ENCODE measurements around the gene BAZ1A. TPM values are rescaled to one million over a fixed set of nuclear protein-coding genes. Genes with fewer than 3 reads are reported as not detected.

BAZ1A gene
- total and polyA plus RNA-seq, 2 donors (not counting 1 experiment from before 2014, with no cell fraction given) = 18.8 to 36.8 TPM

DNA sequence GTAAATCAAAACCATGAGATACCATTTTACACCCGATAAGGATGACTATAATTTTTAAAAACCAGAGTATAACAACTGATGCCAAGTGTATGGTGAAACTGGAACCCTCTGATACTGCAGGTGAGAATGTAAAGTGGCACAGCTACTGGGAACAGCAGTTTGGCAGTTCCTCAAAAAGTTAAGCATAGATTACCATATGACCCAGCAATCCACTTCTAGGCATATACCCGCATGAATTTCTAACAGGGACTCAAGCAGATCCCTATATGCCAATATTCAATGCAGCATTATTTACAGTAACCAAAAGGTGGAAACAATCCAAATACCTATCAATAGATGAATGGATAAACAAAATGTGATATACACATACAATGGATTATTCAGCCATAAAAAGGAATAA is 57.4 kb downstream of the BAZ1A start:
- no peak overlapping the region for H3K4me2 ChIP-seq (replicated peaks; ENCODE audit: low read depth, low read length, poor library complexity, severe bottlenecking)
- no peaks in the 10 kb centered on the region for H3K27me3 Mint-ChIP-seq
- no peak overlapping the region for H3K27ac ChIP-seq (ENCODE audit: low read length in 2 of 2)
- no peak overlapping the region for H3K27ac Mint-ChIP-seq
- TF ChIP-seq, protein P1, sequence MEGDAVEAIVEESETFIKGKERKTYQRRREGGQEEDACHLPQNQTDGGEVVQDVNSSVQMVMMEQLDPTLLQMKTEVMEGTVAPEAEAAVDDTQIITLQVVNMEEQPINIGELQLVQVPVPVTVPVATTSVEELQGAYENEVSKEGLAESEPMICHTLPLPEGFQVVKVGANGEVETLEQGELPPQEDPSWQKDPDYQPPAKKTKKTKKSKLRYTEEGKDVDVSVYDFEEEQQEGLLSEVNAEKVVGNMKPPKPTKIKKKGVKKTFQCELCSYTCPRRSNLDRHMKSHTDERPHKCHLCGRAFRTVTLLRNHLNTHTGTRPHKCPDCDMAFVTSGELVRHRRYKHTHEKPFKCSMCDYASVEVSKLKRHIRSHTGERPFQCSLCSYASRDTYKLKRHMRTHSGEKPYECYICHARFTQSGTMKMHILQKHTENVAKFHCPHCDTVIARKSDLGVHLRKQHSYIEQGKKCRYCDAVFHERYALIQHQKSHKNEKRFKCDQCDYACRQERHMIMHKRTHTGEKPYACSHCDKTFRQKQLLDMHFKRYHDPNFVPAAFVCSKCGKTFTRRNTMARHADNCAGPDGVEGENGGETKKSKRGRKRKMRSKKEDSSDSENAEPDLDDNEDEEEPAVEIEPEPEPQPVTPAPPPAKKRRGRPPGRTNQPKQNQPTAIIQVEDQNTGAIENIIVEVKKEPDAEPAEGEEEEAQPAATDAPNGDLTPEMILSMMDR (IDR thresholded peaks at IDR 0.05) = no peak
- no peak for TF ChIP-seq EZH2 (IDR thresholded peaks at IDR 0.05; ENCODE audit: borderline replicate concordance, insufficient read depth, low read depth, low read length, poor library complexity, severe bottlenecking)
- H3K4me1 ChIP-seq (ENCODE audit: control insufficient read depth in 2 of 2, insufficient read depth in 2 of 2, low read length in 2 of 2) = no peaks in the 10 kb centered on the region
- H4K20me1 ChIP-seq (ENCODE audit: control insufficient read depth, insufficient read depth, low read length, poor library complexity, severe bottlenecking) = peaks cover 6% of the 10 kb centered on the region
- intact Hi-C loops (cut with micrococcal nuclease) = no loop called here
- H3K4me3 ChIP-seq (ENCODE audit: control extremely low read depth in 1 of 5, extremely low read depth in 1 of 5, insufficient read depth in 1 of 5, low read depth in 2 of 5, low read length in 4 of 5) = no peak overlapping the region
- no peaks in the 10 kb centered on the region for H3K9me3 Mint-ChIP-seq (ENCODE audit: insufficient read depth)
- no CpG with 5 or more reads among the region's 2 CpGs for WGBS (ENCODE audit: insufficient coverage)
- no peaks in the 10 kb centered on the region for H3K9me3 ChIP-seq (ENCODE audit: control extremely low read depth in 1 of 3, control insufficient read depth in 2 of 3, insufficient read depth in 1 of 3, low read length in 2 of 3)
- ChIA-PET CTCF (no interaction called here), POLR2A (no interaction called here)
- no peak overlapping the region for H2AFZ ChIP-seq (ENCODE audit: insufficient read depth, low read depth, low read length, poor library complexity, severe bottlenecking)
- H3K27me3 ChIP-seq (replicated peaks in 1 of 4; ENCODE audit: control extremely low read depth in 1 of 4, control insufficient read depth in 3 of 4, insufficient read depth in 4 of 4, low read length in 3 of 4) = no peaks in the 10 kb centered on the region
- no peak overlapping the region for H3K4me3 Mint-ChIP-seq
- peaks cover 76% of the 10 kb centered on the region for H3K79me2 ChIP-seq (ENCODE audit: control insufficient read depth, insufficient read depth, low read length)
- H3K9ac ChIP-seq (ENCODE audit: low read length) = no peak overlapping the region
- peaks cover 3% of the 10 kb centered on the region for H3K4me1 Mint-ChIP-seq
- no peak for ATAC-seq (ENCODE audit: low read depth)
- DNase-seq = no peak
- H3K36me3 ChIP-seq (replicated peaks in 1 of 2; ENCODE audit: control extremely low read depth in 1 of 2, control insufficient read depth in 1 of 2, extremely low read depth in 1 of 2, insufficient read depth in 2 of 2, low read length in 1 of 2) = peaks cover 0 to 25% of the 10 kb centered on the region in 2 experiments

DNA sequence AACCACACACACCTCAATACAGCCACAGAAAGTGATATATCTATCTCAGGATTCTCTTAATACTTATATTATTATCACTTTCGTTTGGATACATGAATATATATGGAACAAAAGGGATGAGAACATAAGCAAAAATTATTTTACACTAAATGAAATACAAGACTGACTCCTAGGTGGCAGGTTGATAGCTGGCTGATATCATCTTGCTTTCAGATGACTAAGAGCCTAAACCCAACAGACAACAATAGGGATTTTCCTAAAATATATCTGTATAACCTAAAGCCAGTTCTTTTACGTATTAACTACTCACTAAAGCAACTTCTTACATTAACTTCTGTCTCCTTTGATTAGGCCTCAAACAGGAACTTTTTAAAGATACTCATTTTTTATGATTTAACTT is 65.1 kb downstream of the BAZ1A start:
- H3K4me1 Mint-ChIP-seq = peaks cover 4% of the 10 kb centered on the region
- peaks cover 52% of the 10 kb centered on the region for H3K79me2 ChIP-seq (ENCODE audit: control insufficient read depth, insufficient read depth, low read length)
- H3K9ac ChIP-seq (ENCODE audit: low read length) = no peak overlapping the region
- H2AFZ ChIP-seq (ENCODE audit: insufficient read depth, low read depth, low read length, poor library complexity, severe bottlenecking) = no peak overlapping the region
- H3K9me3 Mint-ChIP-seq (ENCODE audit: insufficient read depth) = peaks cover 5% of the 10 kb centered on the region
- TF ChIP-seq, protein P1 (IDR thresholded peaks at IDR 0.05) = no peak
- no peak for TF ChIP-seq EZH2 (IDR thresholded peaks at IDR 0.05; ENCODE audit: borderline replicate concordance, insufficient read depth, low read depth, low read length, poor library complexity, severe bottlenecking)
- H3K9me3 ChIP-seq (ENCODE audit: control extremely low read depth in 1 of 3, control insufficient read depth in 2 of 3, insufficient read depth in 1 of 3, low read length in 2 of 3) = peaks cover 0 to 2% (median 0%) of the 10 kb centered on the region in 3 donors
- no peaks in the 10 kb centered on the region for H3K4me1 ChIP-seq (ENCODE audit: control insufficient read depth in 2 of 2, insufficient read depth in 2 of 2, low read length in 2 of 2)
- H3K27me3 Mint-ChIP-seq = no peaks in the 10 kb centered on the region
- ATAC-seq (ENCODE audit: low read depth) (no peak), DNase-seq (no peak)
- H3K4me2 ChIP-seq (replicated peaks; ENCODE audit: low read depth, low read length, poor library complexity, severe bottlenecking) = no peak overlapping the region
- ChIA-PET CTCF (no interaction called here), POLR2A (no interaction called here)
- no peak overlapping the region for H3K27ac ChIP-seq (ENCODE audit: low read length in 2 of 2)
- peaks cover 2 to 46% of the 10 kb centered on the region in 2 experiments for H3K36me3 ChIP-seq (replicated peaks in 1 of 2; ENCODE audit: control extremely low read depth in 1 of 2, control insufficient read depth in 1 of 2, extremely low read depth in 1 of 2, insufficient read depth in 2 of 2, low read length in 1 of 2)
- no peak overlapping the region for H3K4me3 Mint-ChIP-seq
- peaks cover 7% of the 10 kb centered on the region for H4K20me1 ChIP-seq (ENCODE audit: control insufficient read depth, insufficient read depth, low read length, poor library complexity, severe bottlenecking)
- no CpG with 5 or more reads among the region's 2 CpGs for WGBS (ENCODE audit: insufficient coverage)
- H3K27me3 ChIP-seq (replicated peaks in 1 of 4; ENCODE audit: control extremely low read depth in 1 of 4, control insufficient read depth in 3 of 4, insufficient read depth in 4 of 4, low read length in 3 of 4) = no peaks in the 10 kb centered on the region
- no peak overlapping the region for H3K4me3 ChIP-seq (ENCODE audit: control extremely low read depth in 1 of 5, extremely low read depth in 1 of 5, insufficient read depth in 1 of 5, low read depth in 2 of 5, low read length in 4 of 5)
- no peak overlapping the region for H3K27ac Mint-ChIP-seq
- intact Hi-C loops (cut with micrococcal nuclease) = no loop called here
